ENCODE results near the gene PDZD2.
"Not testable (repeated sequence)": the region's sequence is repeated elsewhere in the genome, so short reads cannot be mapped to it uniquely, and the experiment has no call there.

The PDZD2 gene

GRCh38 chr5:31698673-31699072 lies 59.7 kb downstream of the PDZD2 start:
- no peak for DNase-seq

- no peak for DNase-seq
These were observed 62.8 kb downstream of the PDZD2 start for GRCh38 chr5:31701642-31702299.

- DNase-seq: no peak
These were observed 63.8 kb downstream of the PDZD2 start for GRCh38 chr5:31702712-31703111.

- no peak for DNase-seq
These were observed 64.8 kb downstream of the PDZD2 start for GRCh38 chr5:31703757-31704156.

GRCh38 chr5:31706186-31706585 lies 67.3 kb downstream of the PDZD2 start:
- no peak for DNase-seq

GRCh38 chr5:31707329-31707728 lies 68.4 kb downstream of the PDZD2 start:
- no peak for DNase-seq

- no peak for DNase-seq
These were observed 69.2 kb downstream of the PDZD2 start for GRCh38 chr5:31708089-31708488.

- DNase-seq: no peak
These were observed 72.4 kb downstream of the PDZD2 start for GRCh38 chr5:31711363-31711762.

- DNase-seq: no peak
These were observed 73.1 kb downstream of the PDZD2 start for GRCh38 chr5:31711935-31712592.

GRCh38 chr5:31717561-31717960 lies 78.6 kb downstream of the PDZD2 start:
- DNase-seq: no peak

GRCh38 chr5:31720004-31720403 lies 81.1 kb downstream of the PDZD2 start:
- DNase-seq: no peak

- DNase-seq: no peak
These were observed 81.9 kb downstream of the PDZD2 start for GRCh38 chr5:31720811-31721345.

- DNase-seq: no peak
These were observed 83.2 kb downstream of the PDZD2 start for GRCh38 chr5:31722111-31722510.

GRCh38 chr5:31725996-31726395 lies 87.1 kb downstream of the PDZD2 start:
- no peak for DNase-seq

- DNase-seq: no peak
These were observed 88.0 kb downstream of the PDZD2 start for GRCh38 chr5:31726952-31727351.

- DNase-seq: no peak
These were observed 89.1 kb downstream of the PDZD2 start for GRCh38 chr5:31728039-31728438.

GRCh38 chr5:31728806-31729205 lies 89.9 kb downstream of the PDZD2 start:
- not testable (repeated sequence) for DNase-seq

GRCh38 chr5:31730139-31730538 lies 91.2 kb downstream of the PDZD2 start:
- DNase-seq: no peak

- no peak for DNase-seq
These were observed 92.1 kb downstream of the PDZD2 start for GRCh38 chr5:31731016-31731415.

- no peak for DNase-seq
These were observed 92.9 kb downstream of the PDZD2 start for GRCh38 chr5:31731710-31732301.

GRCh38 chr5:31732821-31733220 lies 93.9 kb downstream of the PDZD2 start:
- DNase-seq: not testable (repeated sequence)

GRCh38 chr5:31733371-31733770 lies 94.4 kb downstream of the PDZD2 start:
- no peak for DNase-seq

GRCh38 chr5:31736127-31736526 lies 97.2 kb downstream of the PDZD2 start:
- DNase-seq: no peak

- DNase-seq: no peak
These were observed 99.3 kb downstream of the PDZD2 start for GRCh38 chr5:31738199-31738598.
